IPS DF 6.9 (cell line): ENCODE measurements around the gene TCEAL2.
"Not testable (repeated sequence)": the region's sequence is repeated elsewhere in the genome, so short reads cannot be mapped to it uniquely, and the experiment has no call there.

Source experiments
- DNase-seq: peaks from one replicate; pipeline ENCODE4 v3.0.0-alpha.2; 2013; ENCODE audit warnings: low read depth, low spot score
- H3K27ac ChIP-seq: one replicate; pipeline ENCODE4 v1.5.1; 2013; ENCODE audit warnings: low read length, control low read depth
- H3K27me3 ChIP-seq: 2 replicates; pipeline ENCODE4 v1.6.1; 2013; ENCODE audit warnings: mild to moderate bottlenecking, low read length; ENCODE audit not compliant: control insufficient read depth, insufficient read depth
- H3K36me3 ChIP-seq: 2 replicates; pipeline ENCODE4 v1.6.1; 2013; ENCODE audit warnings: low read length; ENCODE audit not compliant: control insufficient read depth, insufficient read depth
- H3K4me1 ChIP-seq: 2 replicates; pipeline ENCODE4 v1.6.1; 2013; ENCODE audit warnings: low read length; ENCODE audit not compliant: control insufficient read depth, insufficient read depth
- H3K4me3 ChIP-seq: 2 replicates; pipeline ENCODE4 v1.5.1; 2013; ENCODE audit warnings: mild to moderate bottlenecking, low read length
- H3K9me3 ChIP-seq: 2 replicates; pipeline ENCODE4 v1.6.1; 2013; ENCODE audit warnings: low read length, inconsistent platforms; ENCODE audit not compliant: control insufficient read depth, insufficient read depth
- WGBS: extraction: QIAGEN DNeasy Blood & Tissue Kit; methylation state at CpG from one replicate; pipeline ENCODE4 v1.1.7; 2013; ENCODE audit warnings: mixed read lengths, missing lambda C conversion rate; ENCODE audit not compliant: insufficient read length, insufficient coverage; 5-methylcytosine and 5-hydroxymethylcytosine counted together

The TCEAL2 gene

GRCh38 chrX:102141631-102142030 lies 16.2 kb downstream of the TCEAL2 start:
- not testable (repeated sequence) for H3K4me1 ChIP-seq, H3K27me3 ChIP-seq, H3K4me3 ChIP-seq, DNase-seq, H3K27ac ChIP-seq, H3K9me3 ChIP-seq, H3K36me3 ChIP-seq
- no CpG with 5 or more reads among the region's 19 CpGs for WGBS

DNA sequence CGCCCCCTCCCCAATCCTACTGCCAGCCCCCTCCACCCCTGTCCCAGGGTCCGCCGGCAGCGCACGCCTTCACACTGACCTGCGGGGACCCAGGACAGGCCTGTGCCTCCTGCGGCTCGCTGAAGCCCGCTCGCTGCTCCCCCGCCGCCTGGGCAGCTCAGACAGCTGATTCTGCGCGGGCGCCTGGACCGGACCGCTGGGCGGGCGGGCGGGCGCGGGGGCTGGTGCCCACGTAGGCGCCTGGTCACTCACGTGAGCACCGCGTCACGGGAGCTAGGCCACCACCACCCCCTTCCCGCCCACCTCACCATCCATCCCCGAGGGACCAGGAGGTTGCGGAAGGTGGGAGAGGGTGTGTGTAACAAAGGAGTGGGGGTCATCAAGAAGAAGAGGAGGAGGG lies 16.8 kb downstream of the TCEAL2 start, which contains the start of gene TCEAL6:
TSS of gene TCEAL6 (minus strand) at position 208 of the 400 bp plus-strand sequence.
- not testable (repeated sequence) for H3K36me3 ChIP-seq, H3K27ac ChIP-seq, H3K4me3 ChIP-seq, DNase-seq, H3K9me3 ChIP-seq, H3K27me3 ChIP-seq, H3K4me1 ChIP-seq
- WGBS, result no CpG with 5 or more reads among the region's 31 CpGs

DNA sequence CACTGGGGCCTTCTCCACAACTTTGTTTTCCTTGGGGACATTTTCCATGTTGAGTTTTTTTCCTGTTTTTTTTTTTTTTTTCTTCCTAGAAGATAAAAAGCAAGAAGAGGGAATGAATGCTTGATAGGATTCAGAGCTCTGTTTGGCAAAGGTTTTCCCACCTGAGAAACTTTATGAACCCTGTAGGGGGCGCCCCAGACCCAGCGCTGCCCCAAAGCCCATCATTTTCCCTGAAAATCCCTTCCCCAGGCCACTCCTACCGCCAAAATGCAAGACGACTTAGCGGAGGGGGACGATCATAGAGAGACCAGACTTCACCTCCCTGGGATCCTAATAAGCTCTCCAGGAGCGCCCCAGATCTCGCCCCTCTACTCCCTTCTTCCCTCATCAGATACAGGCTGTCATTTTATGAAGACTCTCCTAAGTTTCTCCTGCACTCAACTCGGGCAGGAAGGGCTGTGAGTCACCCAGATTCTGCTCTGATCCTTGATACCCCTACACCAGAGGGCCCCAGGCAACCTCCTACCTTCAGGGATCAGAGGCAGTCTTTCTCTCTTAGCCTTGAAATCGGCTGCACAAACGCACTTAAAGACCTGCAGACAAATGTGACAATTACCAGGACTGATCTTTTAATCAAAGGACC lies 28.9 kb downstream of the TCEAL2 start:
- no peak overlapping the region for H3K27ac ChIP-seq
- H3K36me3 ChIP-seq, result no peaks in the 10 kb centered on the region
- WGBS, result no CpG with 5 or more reads among the region's 11 CpGs
- no peaks in the 10 kb centered on the region for H3K4me1 ChIP-seq
- no peaks in the 10 kb centered on the region for H3K9me3 ChIP-seq
- H3K27me3 ChIP-seq, result no peaks in the 10 kb centered on the region
- DNase-seq, result no peak
- no peak overlapping the region for H3K4me3 ChIP-seq

DNA sequence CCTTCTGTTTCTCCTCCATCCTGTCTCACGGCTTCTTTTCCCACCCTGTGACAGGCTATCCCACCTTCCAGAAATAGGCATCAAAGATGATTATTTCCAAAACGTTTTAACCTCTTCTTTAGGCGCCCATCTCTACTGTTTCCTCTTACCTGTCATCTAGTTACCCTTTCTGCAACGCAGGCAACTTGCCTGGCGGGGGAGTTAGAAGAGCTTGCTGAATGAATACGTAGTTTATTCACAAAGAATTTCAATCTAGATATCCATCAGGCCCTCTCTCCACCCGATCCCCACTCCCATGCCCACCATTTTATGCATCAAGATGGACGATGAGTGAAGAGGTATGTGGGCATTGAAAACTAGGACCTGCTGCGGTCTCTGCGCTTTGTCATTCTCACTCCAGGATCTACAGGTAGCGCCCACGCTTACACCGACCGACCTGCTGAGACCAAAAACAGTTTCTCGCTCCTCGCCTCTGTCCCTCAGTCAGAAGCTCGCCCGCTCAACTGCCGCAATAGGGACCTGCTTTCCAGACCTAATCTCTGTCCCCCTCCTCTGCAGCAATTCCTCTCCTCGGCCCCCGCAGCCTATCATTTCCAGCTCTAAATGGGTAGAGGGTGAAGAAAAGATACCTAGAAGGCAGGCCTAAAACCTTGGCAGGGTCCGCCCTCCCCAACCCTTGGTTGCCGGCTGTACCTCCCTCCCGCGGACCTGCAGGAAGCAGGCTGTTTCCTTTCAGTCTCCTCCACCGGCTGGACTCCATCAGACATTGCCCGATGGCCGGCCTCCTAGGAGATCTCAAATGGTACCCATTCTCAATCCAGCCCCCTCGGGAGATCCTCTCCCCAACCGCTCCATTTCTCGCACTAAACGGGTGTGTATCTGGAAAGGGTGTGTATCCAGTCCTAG lies 29.7 kb downstream of the TCEAL2 start:
- Histone ChIP-seq H3K4me3 (peak overlapping the region; percentile 55; the same call in 1 of the 2 replicates), H3K27ac (no peak overlapping the region), H3K9me3 (no peaks in the 10 kb centered on the region), H3K4me1 (no peaks in the 10 kb centered on the region), H3K27me3 (no peaks in the 10 kb centered on the region), H3K36me3 (no peaks in the 10 kb centered on the region)
- DNase-seq, result no peak
- WGBS, result no CpG with 5 or more reads among the region's 32 CpGs

DNA sequence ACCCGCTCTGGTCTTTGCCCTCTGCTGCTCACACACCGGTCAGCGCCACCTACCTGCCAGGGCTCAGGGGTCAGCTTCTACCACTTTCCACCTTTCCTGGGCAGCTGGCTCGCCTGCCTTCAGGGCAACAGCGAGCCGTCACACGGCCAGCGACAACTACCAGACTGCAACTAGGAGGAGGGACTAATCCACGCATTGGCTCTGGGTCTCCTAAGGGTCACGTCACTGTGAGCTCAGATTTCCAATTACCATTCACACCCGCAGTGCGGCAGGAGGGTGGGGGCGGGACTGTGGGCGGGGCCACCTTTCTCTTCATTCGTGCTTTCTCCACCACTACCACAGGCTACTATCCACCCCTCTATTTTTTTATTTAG lies 30.3 kb downstream of the TCEAL2 start, which contains the start of gene BEX5:
TSS of gene BEX5 (minus strand) at position 172 of the 374 bp plus-strand sequence. CDS start 1,712 bp downstream, outside the sequence.
- no peaks in the 10 kb centered on the region for H3K9me3 ChIP-seq
- no peaks in the 10 kb centered on the region for H3K4me1 ChIP-seq
- H3K27ac ChIP-seq, result no peak within 1 kb of the TSS
- H3K36me3 ChIP-seq, result no peaks in the 10 kb centered on the region
- no CpG with 5 or more reads among the region's 15 CpGs for WGBS
- no peaks in the 10 kb centered on the region for H3K27me3 ChIP-seq
- peak within 1 kb of the TSS; percentile 55; the same call in 1 of the 2 replicates for H3K4me3 ChIP-seq
- DNase-seq, result peak; percentile 50
